ENCODE measurements around the gene SCFD2. TPM values are rescaled to one million over a fixed set of nuclear protein-coding genes. Genes with fewer than 3 reads are reported as not detected.

The SCFD2 gene
- total and polyA plus RNA-seq, 2 of the 8 experiments (the other 6 are each of a cell fraction or from before 2014, with no cell fraction given), result 6.2 to 10.2 TPM

DNA sequence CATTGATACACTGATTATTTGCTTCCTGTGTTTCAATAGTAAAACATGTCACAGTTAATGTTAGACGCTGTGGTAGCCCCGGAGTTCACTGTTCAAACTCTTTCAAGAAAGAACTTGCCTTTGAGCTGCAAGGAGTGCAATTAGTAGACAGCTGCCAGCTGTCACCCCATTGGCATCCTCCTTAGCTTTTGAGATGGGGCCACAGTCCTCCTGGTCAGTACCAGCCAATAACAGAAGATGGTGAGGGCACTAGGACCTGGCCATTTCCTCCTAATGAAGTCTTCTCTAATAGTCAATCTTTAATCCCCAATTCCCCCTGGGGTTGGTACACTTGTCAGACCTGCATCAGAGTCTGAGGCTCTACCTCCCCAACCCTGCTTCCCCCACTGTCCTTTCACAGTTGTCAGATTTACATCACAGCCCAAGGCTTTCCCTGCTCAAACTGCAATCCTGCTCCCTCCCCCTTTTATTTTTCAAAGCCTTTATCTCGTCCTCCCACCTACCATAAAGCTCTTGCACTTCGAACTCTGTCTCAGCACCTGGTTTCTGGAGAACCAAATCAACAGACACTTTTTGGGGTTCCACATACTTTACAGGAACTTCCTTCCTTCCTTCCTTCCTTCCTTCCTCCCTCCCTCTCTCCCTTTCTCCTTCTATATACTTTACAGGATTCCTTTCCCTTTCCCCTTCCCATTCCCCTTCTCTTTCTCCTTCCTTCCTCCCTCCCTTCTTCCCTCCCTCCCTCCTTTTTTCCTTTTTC is 321.8 kb downstream of the SCFD2 start (continued):
- TF ChIP-seq NANOG (IDR thresholded peaks at IDR 0.05; ENCODE audit: insufficient read depth, low read depth, low read length, poor library complexity, severe bottlenecking) (no peak), SP4 (IDR thresholded peaks at IDR 0.05; ENCODE audit: low read length) (no peak), GABPA (IDR thresholded peaks at IDR 0.05; ENCODE audit: borderline replicate concordance, insufficient read depth, low read length) (no peak), CBX8 (IDR thresholded peaks at IDR 0.05; ENCODE audit: borderline replicate concordance, low read depth, low read length) (no peak), TBP (IDR thresholded peaks at IDR 0.05; ENCODE audit: low read depth, low read length) (no peak), CREB1 (IDR thresholded peaks at IDR 0.05) (no peak), BRCA1 (IDR thresholded peaks at IDR 0.05; ENCODE audit: low read depth, low read length) (no peak), SP1 (IDR thresholded peaks at IDR 0.05; ENCODE audit: low read depth, low read length) (no peak), CBX5 (IDR thresholded peaks at IDR 0.05; ENCODE audit: low read depth, low read length) (no peak)
- TF ChIP-seq, protein P1, sequence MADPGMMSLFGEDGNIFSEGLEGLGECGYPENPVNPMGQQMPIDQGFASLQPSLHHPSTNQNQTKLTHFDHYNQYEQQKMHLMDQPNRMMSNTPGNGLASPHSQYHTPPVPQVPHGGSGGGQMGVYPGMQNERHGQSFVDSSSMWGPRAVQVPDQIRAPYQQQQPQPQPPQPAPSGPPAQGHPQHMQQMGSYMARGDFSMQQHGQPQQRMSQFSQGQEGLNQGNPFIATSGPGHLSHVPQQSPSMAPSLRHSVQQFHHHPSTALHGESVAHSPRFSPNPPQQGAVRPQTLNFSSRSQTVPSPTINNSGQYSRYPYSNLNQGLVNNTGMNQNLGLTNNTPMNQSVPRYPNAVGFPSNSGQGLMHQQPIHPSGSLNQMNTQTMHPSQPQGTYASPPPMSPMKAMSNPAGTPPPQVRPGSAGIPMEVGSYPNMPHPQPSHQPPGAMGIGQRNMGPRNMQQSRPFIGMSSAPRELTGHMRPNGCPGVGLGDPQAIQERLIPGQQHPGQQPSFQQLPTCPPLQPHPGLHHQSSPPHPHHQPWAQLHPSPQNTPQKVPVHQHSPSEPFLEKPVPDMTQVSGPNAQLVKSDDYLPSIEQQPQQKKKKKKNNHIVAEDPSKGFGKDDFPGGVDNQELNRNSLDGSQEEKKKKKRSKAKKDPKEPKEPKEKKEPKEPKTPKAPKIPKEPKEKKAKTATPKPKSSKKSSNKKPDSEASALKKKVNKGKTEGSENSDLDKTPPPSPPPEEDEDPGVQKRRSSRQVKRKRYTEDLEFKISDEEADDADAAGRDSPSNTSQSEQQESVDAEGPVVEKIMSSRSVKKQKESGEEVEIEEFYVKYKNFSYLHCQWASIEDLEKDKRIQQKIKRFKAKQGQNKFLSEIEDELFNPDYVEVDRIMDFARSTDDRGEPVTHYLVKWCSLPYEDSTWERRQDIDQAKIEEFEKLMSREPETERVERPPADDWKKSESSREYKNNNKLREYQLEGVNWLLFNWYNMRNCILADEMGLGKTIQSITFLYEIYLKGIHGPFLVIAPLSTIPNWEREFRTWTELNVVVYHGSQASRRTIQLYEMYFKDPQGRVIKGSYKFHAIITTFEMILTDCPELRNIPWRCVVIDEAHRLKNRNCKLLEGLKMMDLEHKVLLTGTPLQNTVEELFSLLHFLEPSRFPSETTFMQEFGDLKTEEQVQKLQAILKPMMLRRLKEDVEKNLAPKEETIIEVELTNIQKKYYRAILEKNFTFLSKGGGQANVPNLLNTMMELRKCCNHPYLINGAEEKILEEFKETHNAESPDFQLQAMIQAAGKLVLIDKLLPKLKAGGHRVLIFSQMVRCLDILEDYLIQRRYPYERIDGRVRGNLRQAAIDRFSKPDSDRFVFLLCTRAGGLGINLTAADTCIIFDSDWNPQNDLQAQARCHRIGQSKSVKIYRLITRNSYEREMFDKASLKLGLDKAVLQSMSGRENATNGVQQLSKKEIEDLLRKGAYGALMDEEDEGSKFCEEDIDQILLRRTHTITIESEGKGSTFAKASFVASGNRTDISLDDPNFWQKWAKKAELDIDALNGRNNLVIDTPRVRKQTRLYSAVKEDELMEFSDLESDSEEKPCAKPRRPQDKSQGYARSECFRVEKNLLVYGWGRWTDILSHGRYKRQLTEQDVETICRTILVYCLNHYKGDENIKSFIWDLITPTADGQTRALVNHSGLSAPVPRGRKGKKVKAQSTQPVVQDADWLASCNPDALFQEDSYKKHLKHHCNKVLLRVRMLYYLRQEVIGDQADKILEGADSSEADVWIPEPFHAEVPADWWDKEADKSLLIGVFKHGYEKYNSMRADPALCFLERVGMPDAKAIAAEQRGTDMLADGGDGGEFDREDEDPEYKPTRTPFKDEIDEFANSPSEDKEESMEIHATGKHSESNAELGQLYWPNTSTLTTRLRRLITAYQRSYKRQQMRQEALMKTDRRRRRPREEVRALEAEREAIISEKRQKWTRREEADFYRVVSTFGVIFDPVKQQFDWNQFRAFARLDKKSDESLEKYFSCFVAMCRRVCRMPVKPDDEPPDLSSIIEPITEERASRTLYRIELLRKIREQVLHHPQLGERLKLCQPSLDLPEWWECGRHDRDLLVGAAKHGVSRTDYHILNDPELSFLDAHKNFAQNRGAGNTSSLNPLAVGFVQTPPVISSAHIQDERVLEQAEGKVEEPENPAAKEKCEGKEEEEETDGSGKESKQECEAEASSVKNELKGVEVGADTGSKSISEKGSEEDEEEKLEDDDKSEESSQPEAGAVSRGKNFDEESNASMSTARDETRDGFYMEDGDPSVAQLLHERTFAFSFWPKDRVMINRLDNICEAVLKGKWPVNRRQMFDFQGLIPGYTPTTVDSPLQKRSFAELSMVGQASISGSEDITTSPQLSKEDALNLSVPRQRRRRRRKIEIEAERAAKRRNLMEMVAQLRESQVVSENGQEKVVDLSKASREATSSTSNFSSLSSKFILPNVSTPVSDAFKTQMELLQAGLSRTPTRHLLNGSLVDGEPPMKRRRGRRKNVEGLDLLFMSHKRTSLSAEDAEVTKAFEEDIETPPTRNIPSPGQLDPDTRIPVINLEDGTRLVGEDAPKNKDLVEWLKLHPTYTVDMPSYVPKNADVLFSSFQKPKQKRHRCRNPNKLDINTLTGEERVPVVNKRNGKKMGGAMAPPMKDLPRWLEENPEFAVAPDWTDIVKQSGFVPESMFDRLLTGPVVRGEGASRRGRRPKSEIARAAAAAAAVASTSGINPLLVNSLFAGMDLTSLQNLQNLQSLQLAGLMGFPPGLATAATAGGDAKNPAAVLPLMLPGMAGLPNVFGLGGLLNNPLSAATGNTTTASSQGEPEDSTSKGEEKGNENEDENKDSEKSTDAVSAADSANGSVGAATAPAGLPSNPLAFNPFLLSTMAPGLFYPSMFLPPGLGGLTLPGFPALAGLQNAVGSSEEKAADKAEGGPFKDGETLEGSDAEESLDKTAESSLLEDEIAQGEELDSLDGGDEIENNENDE (IDR thresholded peaks at IDR 0.05; ENCODE audit: insufficient replicate concordance, low read length), result no peak

All from H1 (cell line).